Lower leg skin (tissue), 4 donors: Measurements from ENCODE around the gene CHAT. TPM values are rescaled to one million over a fixed set of nuclear protein-coding genes. Genes with fewer than 3 reads are reported as not detected.

Source experiments
- DNase-seq, 2 donors: peaks; one replicate each; pipeline ENCODE4 v3.0.0-alpha.2; 2019; ENCODE audit warnings: low spot score in 2 of 2
- H3K4me3 ChIP-seq: fragments of 200-600 bp; sonication (generic); 2 replicates; pipeline ENCODE4 v1.5.1; 2017; ENCODE audit warnings: mild to moderate bottlenecking, low read depth; ENCODE audit not compliant: poor library complexity, severe bottlenecking
- POLR2A ChIP-seq, 2 donors: fragments of 450-650 bp; IDR thresholded peaks; one replicate each; pipeline ENCODE4 v1.6.1; 2016 to 2017; ENCODE audit warnings: antibody characterized with exemption in 2 of 2, mild to moderate bottlenecking in 1 of 2, moderate library complexity in 1 of 2
- WGBS, 2 donors: methylation state at CpG; one replicate each; pipeline ENCODE4 v1.1.5; 2018; 5-methylcytosine and 5-hydroxymethylcytosine counted together
- intact Hi-C: fragments of 100-400 bp; cut with DNase I; formaldehyde crosslinking; loops from one replicate; pipeline ENCODE4 v1.15.0; 2023; ENCODE audit warnings: low total_unique reads
- total RNA-seq, 4 donors: library from RNA; depleted of rRNA; stranded (reverse); fragments of >200 nt; gene quantifications; one replicate each; pipeline ENCODE4 v1.1.0, GENCODE V29; 2016
- TF ChIP-seq, protein P1 (sequence below), 3 donors: fragments of 450-650 bp; IDR thresholded peaks; one replicate each; pipeline ENCODE4 v1.5.1; 2016; ENCODE audit warnings: antibody characterized with exemption in 3 of 3, mild to moderate bottlenecking in 3 of 3, moderate library complexity in 2 of 3

CHAT gene
- total RNA-seq, 4 donors from 2014 or later: not detected

DNA sequence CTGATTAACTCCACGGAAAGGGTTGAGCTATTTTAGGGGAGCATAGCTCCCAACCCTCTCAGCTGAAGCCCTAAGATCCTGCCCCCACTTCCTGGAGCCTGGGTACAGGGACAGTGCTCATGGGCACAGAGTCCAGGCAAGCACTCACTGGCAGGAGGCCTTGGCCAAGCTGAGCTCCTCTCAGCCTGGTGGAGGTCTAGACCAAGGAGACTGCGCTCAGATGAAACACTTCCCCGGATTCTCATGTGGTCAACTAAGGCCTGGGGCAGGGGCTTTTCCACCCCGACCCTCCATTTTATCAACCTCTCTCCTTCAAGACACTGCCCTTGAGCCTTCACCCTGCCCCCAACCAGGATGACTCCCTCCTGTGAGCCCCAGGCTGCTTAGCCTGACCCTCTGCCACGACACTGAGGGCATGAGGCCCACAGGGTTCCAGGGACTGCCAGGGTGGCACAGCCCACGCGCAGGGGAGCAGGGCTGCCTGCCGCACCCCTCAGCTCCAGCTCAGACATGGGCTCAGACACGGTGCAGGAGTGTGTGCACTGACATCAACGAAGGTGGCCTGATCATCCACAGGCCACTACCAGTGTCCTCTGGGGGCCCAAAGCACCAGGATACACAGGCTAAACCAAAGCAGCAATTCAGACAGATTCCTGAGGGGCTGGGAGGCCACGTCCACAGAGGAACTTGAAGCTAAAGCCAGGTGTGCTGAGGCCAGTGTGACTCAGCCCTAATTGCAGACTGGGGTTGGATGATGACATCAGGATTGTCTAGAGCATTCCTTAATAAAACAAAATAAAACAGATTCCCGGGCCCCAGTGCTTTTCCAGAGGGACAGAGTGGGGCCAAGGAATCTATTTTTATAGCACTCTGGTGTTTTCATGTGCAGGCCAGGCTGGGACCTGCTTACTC lies 18.8 kb downstream of the CHAT start:
- peak in 1 of 2 donors; percentile 68 for DNase-seq
- H3K4me3 ChIP-seq: no peak overlapping the region
- intact Hi-C loops: no loop called here
- 57 to 58% methylated on average over 12 of the region's 12 CpGs for WGBS, 2 donors
- TF ChIP-seq, protein P1, sequence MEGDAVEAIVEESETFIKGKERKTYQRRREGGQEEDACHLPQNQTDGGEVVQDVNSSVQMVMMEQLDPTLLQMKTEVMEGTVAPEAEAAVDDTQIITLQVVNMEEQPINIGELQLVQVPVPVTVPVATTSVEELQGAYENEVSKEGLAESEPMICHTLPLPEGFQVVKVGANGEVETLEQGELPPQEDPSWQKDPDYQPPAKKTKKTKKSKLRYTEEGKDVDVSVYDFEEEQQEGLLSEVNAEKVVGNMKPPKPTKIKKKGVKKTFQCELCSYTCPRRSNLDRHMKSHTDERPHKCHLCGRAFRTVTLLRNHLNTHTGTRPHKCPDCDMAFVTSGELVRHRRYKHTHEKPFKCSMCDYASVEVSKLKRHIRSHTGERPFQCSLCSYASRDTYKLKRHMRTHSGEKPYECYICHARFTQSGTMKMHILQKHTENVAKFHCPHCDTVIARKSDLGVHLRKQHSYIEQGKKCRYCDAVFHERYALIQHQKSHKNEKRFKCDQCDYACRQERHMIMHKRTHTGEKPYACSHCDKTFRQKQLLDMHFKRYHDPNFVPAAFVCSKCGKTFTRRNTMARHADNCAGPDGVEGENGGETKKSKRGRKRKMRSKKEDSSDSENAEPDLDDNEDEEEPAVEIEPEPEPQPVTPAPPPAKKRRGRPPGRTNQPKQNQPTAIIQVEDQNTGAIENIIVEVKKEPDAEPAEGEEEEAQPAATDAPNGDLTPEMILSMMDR (IDR thresholded peaks at IDR 0.05): no peak
- no peak for TF ChIP-seq POLR2A (IDR thresholded peaks at IDR 0.05)

GRCh38 chr10:49633327-49634068 lies 19.7 kb downstream of the CHAT start:
- TF ChIP-seq, protein P1 (IDR thresholded peaks at IDR 0.05): no peak
- no peak for TF ChIP-seq POLR2A (IDR thresholded peaks at IDR 0.05)
- 45 to 54% methylated on average over 13 of the region's 13 CpGs for WGBS, 2 donors
- no peak overlapping the region for H3K4me3 ChIP-seq
- peak in 1 of 2 donors; percentile 80 for DNase-seq
- intact Hi-C loops: no loop called here

DNA sequence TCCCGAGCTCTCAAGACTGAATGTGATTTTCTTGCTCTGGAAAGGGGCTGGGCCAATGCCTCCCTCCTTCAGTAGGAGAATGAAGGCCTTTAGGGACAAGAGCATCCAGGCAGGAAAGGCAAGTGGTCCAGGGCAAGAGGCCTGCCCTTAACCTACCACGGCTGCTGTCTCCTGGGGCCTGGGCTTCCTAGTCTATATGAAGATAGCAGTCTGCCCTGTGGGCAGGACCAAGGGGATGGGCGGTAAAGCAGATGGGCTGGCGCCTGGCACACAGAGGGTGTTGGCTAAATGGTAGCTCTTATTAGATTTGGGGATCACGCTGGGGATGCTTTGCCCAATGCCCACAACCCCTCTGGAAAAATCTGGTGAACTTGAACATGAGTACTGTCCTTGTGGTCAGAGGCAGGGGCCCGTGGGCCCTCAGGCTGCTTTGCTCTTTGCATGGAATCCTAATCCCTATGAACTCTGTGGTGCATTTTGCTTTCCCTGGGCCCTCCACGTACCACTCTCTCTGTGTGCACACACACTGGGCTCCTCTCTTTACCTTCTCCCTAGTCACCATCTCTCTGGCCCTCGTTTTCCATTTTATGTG lies 20.3 kb downstream of the CHAT start:
- TF ChIP-seq, protein P1 (IDR thresholded peaks at IDR 0.05): no peak
- TF ChIP-seq POLR2A (IDR thresholded peaks at IDR 0.05): no peak
- WGBS, 2 donors: 69 to 78% methylated on average over 7 to 8 of the region's 8 CpGs
- no peak overlapping the region for H3K4me3 ChIP-seq
- DNase-seq: peak in 1 of 2 donors; percentile 76
- intact Hi-C loops: no loop called here

DNA sequence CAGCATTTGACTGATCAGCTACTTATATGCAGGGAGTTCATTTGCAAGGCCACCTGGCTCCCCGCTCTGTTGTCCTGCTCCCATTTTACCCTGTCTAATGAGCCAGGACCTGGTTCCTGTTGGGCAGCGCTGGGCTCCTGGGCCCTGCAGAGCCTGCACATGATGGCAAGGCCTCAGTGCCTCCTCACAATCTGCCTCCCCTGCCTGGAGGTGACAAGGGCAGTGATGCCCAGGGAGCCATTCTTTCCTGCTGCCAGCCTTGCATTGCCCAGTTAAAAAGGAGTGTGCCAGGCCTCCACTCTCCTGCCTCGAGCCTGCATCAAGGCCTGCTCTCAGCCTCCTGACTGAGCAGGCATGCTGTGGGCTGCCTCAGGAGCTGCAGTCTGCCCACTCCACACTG lies 28.5 kb downstream of the CHAT start:
- peak in 1 of 2 donors; percentile 62 for DNase-seq
- 79 to 91% methylated on average over 3 of the region's 3 CpGs for WGBS, 2 donors
- no peak overlapping the region for H3K4me3 ChIP-seq
- no peak for TF ChIP-seq POLR2A (IDR thresholded peaks at IDR 0.05)
- TF ChIP-seq, protein P1 (IDR thresholded peaks at IDR 0.05): no peak
- intact Hi-C loops: no loop called here

DNA sequence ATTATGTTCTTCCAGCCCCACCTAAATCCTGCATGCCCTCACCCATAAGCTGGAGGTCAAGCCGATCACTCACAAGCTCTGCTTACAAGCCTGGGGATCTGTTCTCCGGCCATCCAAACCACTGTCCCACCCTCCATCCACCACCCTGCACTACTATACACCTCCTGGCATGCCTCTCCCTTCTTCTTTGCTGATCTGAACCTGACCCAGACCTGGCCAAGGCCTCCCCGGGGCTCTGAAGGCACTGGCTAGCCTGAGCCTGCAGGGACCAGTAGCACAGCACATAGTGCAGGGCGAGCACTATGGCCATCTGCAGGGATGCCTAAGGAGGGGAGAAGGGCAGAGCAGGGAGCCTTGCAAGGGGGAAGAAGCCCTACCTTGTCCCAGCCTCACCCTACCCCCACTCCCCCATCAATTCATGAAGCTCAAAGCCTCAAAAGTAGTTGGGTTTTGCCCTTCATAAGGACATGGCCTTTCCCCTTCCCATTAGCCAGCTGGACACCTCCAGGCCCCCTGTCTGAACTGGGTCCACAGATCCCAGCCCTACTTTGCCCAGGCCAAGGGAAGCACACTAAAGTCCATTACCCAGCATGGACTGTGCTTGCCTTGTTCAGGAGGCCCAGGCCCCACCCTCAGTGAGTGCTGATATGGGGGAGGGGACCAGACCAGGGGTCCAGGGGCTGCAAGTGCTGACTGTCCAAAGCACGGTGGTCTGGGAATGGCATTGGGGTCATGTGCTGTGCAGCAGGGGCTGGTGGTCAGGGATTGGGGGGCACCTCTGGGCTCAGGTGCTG lies 29.6 kb downstream of the CHAT start:
- DNase-seq: peak in 1 of 2 donors; percentile 66
- intact Hi-C loops: no loop called here
- TF ChIP-seq POLR2A (IDR thresholded peaks at IDR 0.05): no peak
- TF ChIP-seq, protein P1 (IDR thresholded peaks at IDR 0.05): no peak
- WGBS, 2 donors: 77 to 87% methylated on average over 4 to 5 of the region's 5 CpGs
- no peak overlapping the region for H3K4me3 ChIP-seq
